ENCODE data around the gene SPNS2.

SPNS2 gene

DNA sequence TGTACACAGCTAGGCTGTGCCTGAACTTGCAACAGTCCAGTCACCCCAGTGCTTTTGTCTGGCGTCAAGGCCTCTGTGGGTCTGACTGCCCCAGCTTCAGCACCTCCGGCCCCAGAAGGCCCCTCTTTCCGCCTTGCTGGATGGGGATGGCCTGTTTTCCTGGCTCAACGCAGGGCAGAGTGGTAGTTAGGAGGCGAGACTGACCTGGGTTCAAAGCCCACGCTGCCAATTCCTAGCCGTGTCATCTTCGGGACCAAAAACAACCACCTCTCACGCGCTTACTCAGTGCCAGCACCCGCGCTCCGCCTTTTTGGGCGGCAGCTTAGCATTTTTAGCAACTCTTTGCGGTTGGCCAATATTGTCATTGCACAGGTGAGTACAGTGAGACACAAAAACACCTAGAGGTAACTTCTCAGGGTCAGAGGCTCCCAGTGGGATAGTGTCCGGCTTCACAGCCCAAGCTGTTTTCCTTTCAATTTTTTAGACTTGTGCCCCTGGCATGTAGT is 51.9 kb downstream of the SPNS2 start:
- DNase-seq (ENCODE audit: low read depth) = no peak

GRCh38 chr17:4551141-4551540 is 52.5 kb downstream of the SPNS2 start:
- no peak for DNase-seq (ENCODE audit: low read depth)

GRCh38 chr17:4551796-4552525 is 53.3 kb downstream of the SPNS2 start:
- no peak for DNase-seq (ENCODE audit: low read depth)

DNA sequence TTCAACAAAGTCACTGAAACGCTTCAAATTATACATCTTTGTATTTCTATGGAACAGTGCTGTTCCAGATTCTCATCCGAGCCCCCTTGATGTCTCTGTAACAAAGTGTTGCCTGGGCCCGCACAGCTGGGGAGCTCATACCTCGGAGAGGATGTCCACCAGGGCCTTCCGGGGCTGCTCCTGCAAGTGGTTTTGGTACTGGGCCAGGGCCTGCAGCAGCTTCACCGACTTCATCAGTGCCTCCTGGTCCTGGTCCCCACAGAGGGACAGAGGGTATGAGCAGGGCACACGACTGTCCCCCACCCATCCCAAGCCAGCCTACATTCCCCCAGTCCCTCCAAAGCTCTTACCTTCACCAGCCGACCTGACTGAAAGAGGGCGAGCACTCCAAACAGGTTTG is 55.0 kb downstream of the SPNS2 start:
- DNase-seq (ENCODE audit: low read depth) = no peak

GRCh38 chr17:4554441-4554996 is 55.8 kb downstream of the SPNS2 start:
- no peak for DNase-seq (ENCODE audit: low read depth)

GRCh38 chr17:4554997-4555799 is 56.5 kb downstream of the SPNS2 start, which contains the start of gene MYBBP1A:
Gene MYBBP1A (minus strand): TSS chr17:4555384. CDS start chr17:4555324, 60 bp downstream.
- peak; percentile 96 for DNase-seq (ENCODE audit: low read depth)

GRCh38 chr17:4555873-4556759 is 57.4 kb downstream of the SPNS2 start:
- no peak for DNase-seq (ENCODE audit: low read depth)

DNA sequence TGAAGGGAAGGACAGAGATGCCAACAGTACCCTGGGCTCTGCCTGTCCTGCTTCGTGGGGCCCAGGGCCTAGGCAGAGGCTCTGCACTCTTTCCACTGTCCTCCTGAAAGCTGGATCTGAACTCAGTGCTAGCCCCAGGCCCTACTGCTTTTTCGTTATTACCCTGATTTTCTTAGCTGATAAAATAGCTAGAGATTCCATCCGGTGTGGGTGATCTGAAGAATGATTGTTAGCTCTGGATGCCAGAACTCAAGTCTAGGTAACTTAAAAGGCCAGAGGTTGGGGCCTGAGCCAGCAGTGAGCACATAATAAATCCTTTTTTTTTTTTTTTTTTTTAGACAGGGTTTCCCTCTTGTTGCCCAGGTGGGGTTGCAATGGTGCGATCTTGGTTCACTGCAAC is 58.3 kb downstream of the SPNS2 start:
- no peak for DNase-seq (ENCODE audit: low read depth)

DNA sequence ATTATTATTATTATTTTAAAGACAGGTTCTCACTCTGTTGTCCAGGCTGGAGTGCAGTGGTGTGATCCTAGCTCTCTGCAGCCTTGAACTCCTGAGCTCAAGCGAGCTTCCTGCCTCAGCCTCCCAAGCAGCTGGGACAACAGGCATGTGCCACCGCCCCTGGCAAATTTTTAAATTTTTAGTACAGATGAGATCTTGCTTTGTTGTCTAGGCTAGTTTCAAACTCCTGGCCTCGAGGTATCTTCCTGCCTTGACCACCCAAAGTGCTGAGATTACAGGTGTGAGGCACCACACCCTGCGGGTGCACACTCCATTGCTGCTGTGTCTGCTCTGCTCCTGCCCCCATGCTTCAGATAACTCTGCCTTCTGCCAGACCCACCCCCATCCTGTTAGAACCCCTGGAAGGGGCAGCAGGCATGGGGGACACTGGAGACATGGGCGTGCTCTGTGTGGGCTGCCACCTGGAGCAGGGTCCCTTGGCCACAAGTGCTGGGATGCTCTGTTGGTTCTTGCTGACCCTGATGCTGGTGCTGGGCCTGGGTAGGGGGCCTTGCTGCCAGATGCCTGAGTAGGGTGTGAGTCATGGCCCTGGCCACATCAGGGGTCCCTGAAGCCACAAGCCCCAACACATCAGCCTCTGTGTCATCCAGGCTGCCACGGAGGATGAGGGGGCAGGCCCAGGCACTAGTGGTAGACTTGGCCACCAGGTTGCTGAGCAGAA is 59.1 kb downstream of the SPNS2 start:
- DNase-seq (ENCODE audit: low read depth) = no peak

DNA sequence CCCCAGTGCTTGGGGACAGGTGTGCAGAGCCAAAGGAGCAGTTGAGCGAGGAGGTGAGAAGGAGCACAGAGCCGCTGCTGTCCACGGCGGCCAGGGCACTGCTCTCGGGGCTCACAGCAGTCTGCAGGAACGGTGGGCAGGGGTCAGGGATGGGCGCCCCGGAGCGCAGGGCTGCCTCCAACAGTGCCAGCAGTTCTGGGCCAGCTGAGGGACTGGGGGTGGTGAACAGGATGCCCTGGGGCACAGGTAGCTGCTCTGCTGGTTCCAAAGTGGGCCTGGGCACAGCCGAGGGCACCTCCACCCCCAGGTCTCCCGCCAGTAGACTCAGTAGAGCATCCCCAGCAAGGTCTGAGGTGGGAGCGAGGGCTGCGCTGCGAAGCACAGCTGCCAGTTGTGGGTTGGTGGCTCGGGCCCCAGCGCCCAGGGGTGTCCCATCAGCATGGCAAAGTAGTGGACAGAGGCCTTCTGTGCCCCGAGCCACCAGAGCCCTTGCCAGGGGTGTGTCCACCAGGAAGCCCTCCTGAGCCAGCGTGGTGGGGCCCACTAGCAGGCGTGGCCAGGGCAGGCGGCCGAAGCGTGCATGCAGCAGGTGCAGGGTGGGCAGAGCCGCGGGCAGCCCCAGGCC is 59.8 kb downstream of the SPNS2 start:
- no peak for DNase-seq (ENCODE audit: low read depth)

DNA sequence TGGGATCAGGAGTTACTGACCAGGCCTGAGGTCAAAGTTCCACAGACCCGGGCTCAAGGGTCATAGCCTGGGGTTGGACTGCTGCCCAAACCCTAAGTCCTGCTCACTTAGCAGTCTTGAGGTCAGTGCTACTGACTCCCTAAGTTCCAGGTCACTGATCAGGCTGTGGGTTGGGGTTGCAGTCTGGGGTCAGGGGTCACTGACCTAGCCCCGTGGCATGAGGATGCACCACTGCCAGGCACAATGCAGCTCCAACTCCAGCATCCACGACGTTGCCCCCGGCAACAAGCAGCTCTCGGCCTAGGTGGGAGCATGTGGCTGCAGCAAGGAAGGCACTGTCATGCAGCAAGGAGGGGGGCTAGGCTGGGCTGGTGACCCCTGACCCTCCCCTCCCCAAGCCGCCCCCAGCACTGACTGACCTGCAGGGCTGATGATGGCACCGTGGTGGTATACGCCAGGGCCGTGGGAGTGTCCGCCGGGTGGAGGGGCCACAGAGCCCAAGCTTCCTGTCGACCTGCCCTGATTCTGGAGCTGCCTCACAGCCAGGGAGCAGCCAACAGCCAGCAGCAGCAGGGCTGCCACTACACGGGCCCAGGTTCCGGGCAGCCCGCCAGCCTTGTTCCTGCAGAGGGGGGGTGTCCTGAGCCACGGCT is 60.6 kb downstream of the SPNS2 start:
- DNase-seq (ENCODE audit: low read depth) = no peak

DNA sequence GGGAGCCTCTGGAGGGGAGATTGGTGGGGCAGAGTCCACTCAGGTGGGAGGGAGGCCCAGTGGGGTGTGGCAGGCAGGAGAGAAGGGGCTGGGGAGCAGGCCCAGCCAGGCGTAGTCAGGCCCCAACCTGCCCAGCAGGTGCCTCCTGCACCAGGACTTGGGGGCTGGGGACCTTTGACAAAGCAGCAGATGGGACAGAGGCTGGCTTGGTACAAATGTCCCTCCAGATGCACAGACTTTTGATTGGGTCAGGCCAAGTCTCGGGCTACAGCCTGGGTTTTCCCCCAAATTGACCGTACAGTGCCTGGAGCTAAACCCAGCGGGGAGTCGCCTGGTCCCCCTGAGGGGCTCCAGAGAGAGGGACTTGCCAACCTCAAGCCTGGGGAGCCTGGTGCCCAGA is 61.3 kb downstream of the SPNS2 start:
- no peak for DNase-seq (ENCODE audit: low read depth)

GRCh38 chr17:4560421-4560820 is 61.7 kb downstream of the SPNS2 start, which contains the start of gene GGT6:
Gene GGT6 (minus strand): TSS chr17:4560577. CDS start chr17:4560521, 56 bp downstream.
- no peak for DNase-seq (ENCODE audit: low read depth)

DNA sequence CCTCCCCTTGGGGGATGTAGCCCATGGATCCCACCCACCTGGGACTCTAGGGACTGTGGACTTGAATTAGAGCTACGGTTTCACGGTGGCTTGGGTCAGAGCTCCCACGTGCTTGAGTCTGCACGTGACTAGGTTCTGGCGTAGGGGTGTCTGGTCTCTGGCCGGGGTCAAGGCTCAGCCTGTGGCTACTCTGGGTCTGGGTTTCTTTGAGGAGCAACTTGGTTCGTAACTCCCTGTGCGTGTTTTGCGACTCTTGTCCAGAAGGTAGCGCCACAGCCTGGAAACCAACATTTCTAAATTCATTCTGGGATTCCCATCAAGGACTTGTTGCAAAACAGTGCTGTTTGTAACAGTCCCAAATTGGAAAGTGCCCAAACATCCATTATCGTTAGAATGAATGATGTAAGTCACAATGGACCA is 62.2 kb downstream of the SPNS2 start:
- no peak for DNase-seq (ENCODE audit: low read depth)

GRCh38 chr17:4562015-4562969 is 63.6 kb downstream of the SPNS2 start:
- DNase-seq (ENCODE audit: low read depth) = no peak

DNA sequence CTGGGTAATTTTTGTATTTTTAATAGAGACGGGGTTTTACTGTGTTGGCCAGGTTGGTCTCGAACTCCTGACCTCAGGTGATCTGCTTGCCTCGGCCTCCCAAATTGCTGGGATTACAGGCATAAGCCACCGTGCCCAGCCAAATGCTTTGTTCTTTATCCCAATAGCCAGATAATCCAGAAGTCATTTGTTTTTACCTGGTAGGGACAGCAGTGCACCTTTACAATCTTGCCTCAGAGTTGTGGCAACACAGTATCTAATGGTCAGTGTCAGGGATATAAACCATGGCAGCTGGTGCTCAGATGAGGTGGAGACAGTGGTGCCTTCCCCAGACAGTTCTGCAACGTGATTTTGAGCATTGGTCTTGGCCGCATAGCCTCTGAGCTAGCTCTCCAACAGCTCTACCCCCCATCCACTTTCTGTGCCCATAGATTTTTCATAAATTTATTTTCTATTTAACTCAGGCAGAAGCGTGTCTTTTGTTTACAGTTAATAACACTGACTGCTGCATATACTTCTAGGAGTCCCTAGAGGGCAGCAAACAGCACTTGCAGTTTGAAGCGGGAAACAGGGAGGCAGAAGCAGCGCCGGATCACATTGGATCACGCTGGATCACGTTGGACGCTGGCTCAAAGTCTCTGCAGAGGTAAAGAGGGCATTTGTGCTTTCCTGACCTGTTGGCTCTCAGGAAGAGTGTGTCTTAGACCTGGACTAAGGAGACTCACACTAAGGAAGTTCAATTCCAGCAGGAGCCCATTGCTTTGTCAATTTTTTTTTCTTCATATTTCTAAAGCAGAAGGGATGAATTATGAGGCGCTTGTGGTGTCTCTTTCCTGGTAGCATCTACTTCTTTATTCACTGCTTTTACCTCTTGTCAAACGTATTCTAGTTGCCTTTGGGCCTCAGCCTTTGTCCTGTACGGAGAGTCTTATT is 66.8 kb downstream of the SPNS2 start:
- DNase-seq (ENCODE audit: low read depth) = no peak

GRCh38 chr17:4566785-4567184 is 68.1 kb downstream of the SPNS2 start:
- no peak for DNase-seq (ENCODE audit: low read depth)

DNA sequence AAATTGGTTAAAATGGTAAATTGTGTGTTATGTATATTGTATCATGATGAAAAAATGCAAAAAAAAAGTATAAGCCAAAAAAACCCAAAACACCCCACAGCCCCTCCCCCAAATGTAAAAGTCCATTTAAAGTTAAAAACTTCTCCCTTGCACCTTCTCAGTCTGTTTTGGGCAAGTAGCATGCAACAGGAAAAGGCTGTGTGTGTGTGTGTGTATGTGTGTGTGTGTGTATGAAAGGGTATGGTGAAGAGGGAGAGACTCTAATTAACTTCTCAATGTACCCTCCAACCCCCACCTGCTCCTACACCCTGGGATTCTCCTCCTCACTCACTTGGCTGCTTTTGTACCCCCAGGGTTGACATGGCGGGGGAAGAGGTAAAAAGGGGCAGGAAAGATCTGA is 70.9 kb downstream of the SPNS2 start:
- DNase-seq (ENCODE audit: low read depth) = no peak
